22Rv1 (cell line): ENCODE data around the gene SUPT3H.

Source experiments
- CTCF ChIP-seq: fragments of 450-650 bp; IDR thresholded peaks from 2 replicates; pipeline ENCODE4 v1.5.1; 2017; ENCODE audit warnings: mild to moderate bottlenecking
- ZFX ChIP-seq: fragments of 450-650 bp; IDR thresholded peaks from 2 replicates; pipeline ENCODE4 v1.6.1; 2017; ENCODE audit warnings: antibody characterized with exemption, borderline replicate concordance

GRCh38 chr6:44795326-44795725, 582.4 kb downstream of the SUPT3H start:
- TF ChIP-seq CTCF (no peak), ZFX (no peak)
